Thyroid gland (tissue), 4 donors: Measurements from ENCODE around the gene KNOP1. TPM values are rescaled to one million over a fixed set of nuclear protein-coding genes. Genes with fewer than 3 reads are reported as not detected.

Experiments used
- DNase-seq, 2 donors: peaks; one replicate each; pipeline ENCODE4 v3.0.0-alpha.2; 2019
- H3K27ac ChIP-seq, 3 donors: fragments of 200-600 bp; sonication (generic); 1 replicate in 2 of 3; 2 replicates in 1 of 3; pipeline ENCODE4 v1.5.1; 2016 to 2019; ENCODE audit warnings: mild to moderate bottlenecking in 1 of 3, moderate library complexity in 1 of 3
- H3K27me3 ChIP-seq: fragments of 200-600 bp; sonication (generic); one replicate; pipeline ENCODE4 v1.5.1; 2019
- H3K36me3 ChIP-seq, 2 donors: fragments of 200-600 bp; sonication (generic); one replicate each; pipeline ENCODE4 v1.5.1; 2016 to 2019
- H3K4me1 ChIP-seq, 2 donors: fragments of 200-600 bp; sonication (generic); one replicate each; pipeline ENCODE4 v1.5.1; 2017 to 2019
- H3K4me3 ChIP-seq, 3 donors: fragments of 200-600 bp; sonication (generic); replicated peaks in 1 of 3; 1 replicate in 2 of 3; 2 replicates in 1 of 3; pipeline ENCODE4 v1.5.1; 2016; ENCODE audit warnings: mild to moderate bottlenecking in 1 of 3
- H3K9me3 ChIP-seq: fragments of 200-600 bp; sonication (generic); one replicate; pipeline ENCODE4 v1.5.1; 2017
- CTCF ChIP-seq, 6 experiments: fragments of 200-600 bp in 3 of 6; fragments of 450-650 bp in 3 of 6; sonication (generic) in 3 of 6; IDR thresholded peaks; one replicate each; pipeline ENCODE4 v1.5.1; 2016 to 2019; ENCODE audit warnings: antibody characterized with exemption in 6 of 6, mild to moderate bottlenecking in 2 of 6, inconsistent platforms in 1 of 6, moderate library complexity in 1 of 6
- POLR2A ChIP-seq, 2 donors: fragments of 450-650 bp; IDR thresholded peaks; one replicate each; pipeline ENCODE4 v1.6.1; 2017; ENCODE audit warnings: antibody characterized with exemption in 2 of 2, mild to moderate bottlenecking in 2 of 2, moderate library complexity in 1 of 2
- WGBS, 2 donors: methylation state at CpG; one replicate each; pipeline ENCODE4 v1.1.5; 2017; 5-methylcytosine and 5-hydroxymethylcytosine counted together
- intact Hi-C: fragments of 100-400 bp; cut with DNase I; formaldehyde crosslinking; loops from one replicate; pipeline ENCODE4 v1.15.1; 2023
- total RNA-seq, 4 donors: library from RNA; depleted of rRNA; stranded (reverse); fragments of >200 nt; gene quantifications; one replicate each; pipeline ENCODE4 v1.2.3, GENCODE V29; 2016

Gene KNOP1
- total RNA-seq, 4 donors from 2014 or later = 8.9 to 11.5 (median 10.5) TPM

GRCh38 chr16:19765860-19766553 is 48.0 kb upstream of the KNOP1 start:
- 41 to 47% methylated on average over 6 of the region's 6 CpGs for WGBS, 2 donors
- H3K9me3 ChIP-seq = no peaks in the 10 kb centered on the region
- peaks cover 12% of the 10 kb centered on the region in 2 donors for H3K4me1 ChIP-seq
- peak overlapping the region; percentile 59 to 69 (median 68) for H3K27ac ChIP-seq
- DNase-seq = peak; percentile 79 to 87
- TF ChIP-seq CTCF (IDR thresholded peaks at IDR 0.05) (no peak), POLR2A (IDR thresholded peaks at IDR 0.05) (no peak)
- no peak overlapping the region for H3K4me3 ChIP-seq
- intact Hi-C loops = no loop called here
- no peaks in the 10 kb centered on the region for H3K36me3 ChIP-seq
- H3K27me3 ChIP-seq = no peaks in the 10 kb centered on the region

- Histone ChIP-seq H3K27me3 (no peaks in the 10 kb centered on the region), H3K4me3 (no peak overlapping the region), H3K36me3 (no peaks in the 10 kb centered on the region), H3K27ac (no peak overlapping the region), H3K4me1 (no peaks in the 10 kb centered on the region), H3K9me3 (no peaks in the 10 kb centered on the region)
- WGBS, 2 donors = 91 to 93% methylated on average over 7 of the region's 7 CpGs
- no peak for DNase-seq
- no peak for TF ChIP-seq CTCF (IDR thresholded peaks at IDR 0.05)
- no peak for TF ChIP-seq POLR2A (IDR thresholded peaks at IDR 0.05)
- intact Hi-C loops = no loop called here
These were observed 42.5 kb upstream of the KNOP1 start for GRCh38 chr16:19760356-19761060.

GRCh38 chr16:19757762-19758595 is 40.0 kb upstream of the KNOP1 start:
- Histone ChIP-seq H3K27me3 (no peaks in the 10 kb centered on the region), H3K27ac (no peak overlapping the region), H3K4me1 (peaks cover 0 to 3% of the 10 kb centered on the region in 2 donors), H3K36me3 (no peaks in the 10 kb centered on the region), H3K4me3 (no peak overlapping the region), H3K9me3 (no peaks in the 10 kb centered on the region)
- intact Hi-C loops = no loop called here
- DNase-seq = no peak
- WGBS, 2 donors = 85 to 89% methylated on average over 8 of the region's 8 CpGs
- TF ChIP-seq POLR2A (IDR thresholded peaks at IDR 0.05) (no peak), CTCF (IDR thresholded peaks at IDR 0.05) (no peak)

GRCh38 chr16:19757026-19757425 is 39.0 kb upstream of the KNOP1 start:
- no peak overlapping the region for H3K27ac ChIP-seq
- DNase-seq = no peak
- 92 to 94% methylated on average over 5 of the region's 5 CpGs for WGBS, 2 donors
- no peaks in the 10 kb centered on the region for H3K36me3 ChIP-seq
- H3K4me3 ChIP-seq = no peak overlapping the region
- intact Hi-C loops = no loop called here
- H3K9me3 ChIP-seq = no peaks in the 10 kb centered on the region
- TF ChIP-seq CTCF (IDR thresholded peaks at IDR 0.05) (no peak), POLR2A (IDR thresholded peaks at IDR 0.05) (no peak)
- H3K27me3 ChIP-seq = no peaks in the 10 kb centered on the region
- H3K4me1 ChIP-seq = peaks cover 5 to 13% of the 10 kb centered on the region in 2 donors
